ENCODE results near the gene TBC1D2.

Gene TBC1D2

DNA sequence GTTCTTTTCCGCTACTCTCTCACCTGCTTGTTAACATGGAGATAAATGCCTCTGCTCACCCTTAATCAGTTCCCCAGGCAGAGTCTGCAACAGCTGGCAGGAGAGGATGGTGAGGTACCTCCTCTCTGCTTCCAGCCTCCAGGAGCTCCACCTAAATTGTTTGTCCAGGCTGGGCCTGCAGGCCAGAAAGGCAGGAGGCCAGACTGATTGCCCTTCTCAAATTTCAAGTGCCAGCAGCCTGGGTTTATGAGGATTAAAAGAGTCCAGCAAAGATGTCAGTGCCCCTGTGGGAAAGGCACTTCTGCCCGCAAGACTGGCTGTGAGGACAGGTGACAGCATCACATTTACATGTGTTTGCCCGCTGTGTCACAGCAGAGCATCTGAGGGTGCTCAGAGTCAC, 82.8 kb downstream of the TBC1D2 start:
- no peak for DNase-seq

DNA sequence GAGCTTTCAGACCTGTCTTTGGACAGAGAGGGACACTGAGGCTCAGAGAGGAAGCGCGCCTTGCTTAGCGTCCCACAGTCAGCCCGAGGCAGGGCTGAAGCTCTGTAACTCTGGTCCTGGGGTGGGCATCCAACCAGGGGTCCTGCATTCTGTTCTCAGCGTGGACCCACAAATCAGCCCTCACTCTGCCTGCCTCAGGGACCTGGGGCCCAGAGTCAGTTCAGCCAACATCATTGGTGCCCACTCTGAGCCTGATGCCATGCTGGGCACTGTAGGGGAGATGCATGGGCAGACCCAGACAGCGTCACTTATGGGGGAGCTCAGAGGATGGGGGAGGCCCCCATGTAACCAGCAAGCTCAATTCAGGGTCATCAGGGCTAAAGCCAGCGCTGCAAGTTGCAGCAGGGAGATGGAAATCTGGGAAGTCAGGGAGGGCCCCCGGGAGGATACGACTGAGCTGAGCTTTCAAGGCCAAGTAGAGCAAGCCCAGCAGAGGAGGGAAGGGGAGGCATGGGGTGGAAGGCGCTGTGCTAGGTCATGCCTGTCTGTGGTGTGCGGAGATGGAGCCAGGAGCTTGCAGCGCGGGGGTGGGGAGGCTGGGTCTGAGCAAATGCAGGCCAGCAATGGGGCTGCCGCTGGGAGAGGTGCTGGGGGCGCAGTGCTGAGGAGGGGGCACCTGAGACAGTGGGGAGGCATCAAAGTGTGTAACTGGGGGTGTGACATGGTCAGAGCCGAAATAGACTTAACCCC, 84.1 kb downstream of the TBC1D2 start:
- no peak for DNase-seq

DNA sequence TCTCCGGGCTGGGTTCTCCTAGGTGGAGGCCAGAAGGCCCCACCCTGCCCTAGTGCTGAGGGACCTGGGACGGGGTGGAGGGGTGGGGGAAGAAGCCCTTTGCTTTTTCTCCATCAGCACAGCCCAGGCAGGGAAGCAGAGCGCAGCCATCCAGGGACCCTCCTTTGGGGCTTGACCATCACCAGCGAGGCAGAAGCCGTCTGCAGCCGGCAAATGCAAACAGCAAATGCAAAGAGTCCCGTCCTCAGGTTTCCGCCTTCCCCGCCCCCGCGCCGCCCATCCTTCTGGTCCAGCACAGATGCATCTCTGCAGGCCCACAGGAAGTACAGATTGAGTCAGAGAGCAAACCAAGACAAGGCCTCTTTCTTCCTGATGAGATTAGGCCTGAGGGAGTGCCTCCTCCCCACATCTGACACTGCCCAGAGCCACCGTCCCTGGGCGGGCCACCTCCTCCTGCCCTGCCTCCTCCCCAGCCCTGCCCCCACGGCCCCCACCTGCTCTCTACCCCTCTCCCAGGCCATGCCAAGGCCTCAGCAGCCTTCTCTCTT, 86.4 kb downstream of the TBC1D2 start:
- DNase-seq = peak in 1 of 56 donors; percentile 22

DNA sequence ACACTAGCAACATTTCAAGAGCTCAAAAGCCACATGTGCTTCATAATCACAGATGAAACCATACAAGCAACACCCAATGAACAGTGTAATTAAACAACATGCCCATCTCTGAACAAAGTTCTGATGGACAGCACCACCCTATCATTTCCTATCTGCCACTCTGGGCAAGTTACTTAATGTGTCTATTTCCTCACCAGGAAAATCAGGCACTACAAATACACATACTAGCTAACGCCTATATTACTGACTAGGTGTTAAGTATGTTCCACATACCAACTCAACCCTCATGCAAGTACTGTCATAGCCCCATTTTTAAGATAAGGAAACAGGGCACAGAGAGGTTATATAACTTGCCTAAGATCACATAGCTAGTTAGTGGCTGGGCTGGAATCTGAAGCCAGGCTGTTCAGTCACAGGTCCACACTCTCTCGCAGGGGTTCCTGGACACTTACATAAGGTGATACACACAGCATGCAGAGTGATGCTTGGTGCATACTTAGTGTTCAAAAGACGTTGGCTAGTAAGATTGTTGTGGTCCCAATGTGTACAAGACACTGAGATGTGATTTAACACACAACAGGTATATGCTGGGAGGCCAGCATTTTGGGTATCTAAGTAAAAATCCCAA, 87.2 kb downstream of the TBC1D2 start:
- no peak for DNase-seq

DNA sequence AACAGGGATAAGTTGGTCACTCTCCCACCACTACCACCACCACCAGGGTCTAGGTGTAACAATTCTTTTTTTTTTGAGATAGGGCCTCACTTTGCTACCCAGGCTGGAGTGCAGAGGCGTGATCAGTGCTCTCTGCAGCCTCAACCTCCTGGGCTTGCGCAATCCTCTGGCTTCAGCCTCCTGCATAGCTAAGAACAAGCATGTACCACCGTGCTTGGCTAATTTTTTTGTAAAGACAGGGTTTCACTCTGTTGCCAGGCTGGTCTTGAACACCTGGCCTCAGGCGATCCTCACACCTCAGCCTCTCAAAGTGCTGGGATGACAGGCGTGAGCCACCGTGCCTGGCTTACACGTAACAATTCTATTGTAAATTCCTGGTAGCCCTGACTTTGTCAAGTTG, 90.5 kb downstream of the TBC1D2 start:
- no peak for DNase-seq

DNA sequence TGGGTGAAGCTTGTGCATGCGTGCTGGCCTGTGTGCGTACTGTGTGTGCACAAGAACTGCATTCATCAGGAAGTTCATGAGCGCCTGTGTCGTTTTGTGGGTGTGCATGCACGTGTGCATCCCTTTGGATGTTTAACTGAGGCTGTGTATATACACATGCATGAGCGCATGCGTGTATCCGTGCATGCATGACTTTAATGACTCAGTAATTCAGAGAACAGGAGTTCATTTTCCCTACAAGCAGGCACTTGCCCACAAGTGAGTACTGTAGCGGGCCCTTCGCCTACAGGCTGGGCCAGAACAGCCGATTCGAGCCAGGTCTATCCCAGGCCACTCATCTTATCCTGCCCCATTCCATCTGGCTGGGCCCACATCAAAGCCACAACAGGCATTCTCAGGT, 92.8 kb downstream of the TBC1D2 start:
- DNase-seq = no peak

DNA sequence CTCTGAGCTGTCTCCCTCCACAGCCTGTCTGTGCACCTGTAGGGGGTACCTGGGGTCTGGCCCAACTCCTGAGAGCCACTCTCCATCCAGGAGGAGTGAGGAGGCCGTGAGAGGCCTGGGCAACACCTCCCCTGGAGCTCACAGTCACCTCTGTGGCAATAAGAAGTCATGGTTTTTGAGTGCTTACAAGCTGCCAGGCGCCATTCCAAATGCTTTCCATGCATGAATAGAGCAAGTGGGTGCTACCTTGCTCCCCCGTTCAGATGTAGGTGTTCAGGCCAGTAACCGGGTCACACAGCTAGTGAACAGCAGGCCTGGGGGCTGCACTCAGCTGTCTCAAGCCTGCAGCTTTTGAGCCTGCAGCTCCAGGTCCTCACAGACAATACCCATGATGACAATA, 93.6 kb downstream of the TBC1D2 start:
- DNase-seq = no peak

DNA sequence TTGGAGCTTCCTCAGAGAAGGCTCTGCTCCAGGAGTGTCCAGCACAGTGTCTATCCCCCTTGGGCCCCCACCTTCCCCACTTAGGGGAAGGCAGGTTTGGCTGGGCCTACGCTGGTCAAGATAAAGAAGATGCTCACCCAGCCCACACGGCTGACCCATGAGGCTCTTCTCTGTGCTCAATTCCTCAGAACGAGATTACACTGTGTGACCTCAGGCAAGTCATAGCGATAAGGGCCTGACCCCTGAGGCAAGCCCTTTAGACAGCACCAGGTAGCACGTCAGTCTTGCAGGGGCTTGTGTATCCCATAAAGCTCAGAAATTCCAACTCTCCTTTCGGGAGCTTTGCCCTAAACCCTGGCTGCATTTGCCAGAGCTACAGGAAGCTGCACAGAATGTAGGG, 95.7 kb downstream of the TBC1D2 start:
- DNase-seq = no peak

DNA sequence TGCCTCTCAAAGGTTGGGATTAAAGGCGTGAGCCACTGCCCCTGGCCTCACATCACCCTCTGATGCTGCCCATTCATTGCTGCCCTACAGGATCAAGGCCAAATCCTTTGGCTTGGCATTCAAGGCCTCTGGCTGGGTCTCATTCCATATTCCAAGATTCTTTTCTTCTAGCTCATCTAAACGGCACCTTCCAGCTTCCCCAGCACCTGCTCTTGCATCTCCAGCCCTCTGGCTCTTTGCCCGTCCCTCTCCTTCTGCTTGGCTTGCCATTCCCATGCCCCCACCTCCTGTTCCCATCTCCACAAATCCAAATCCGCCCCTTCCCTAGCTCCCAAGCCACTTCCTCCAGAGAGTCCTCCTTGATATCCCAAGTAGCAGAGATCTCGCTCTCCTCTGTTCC, 96.1 kb downstream of the TBC1D2 start:
- no peak for DNase-seq

DNA sequence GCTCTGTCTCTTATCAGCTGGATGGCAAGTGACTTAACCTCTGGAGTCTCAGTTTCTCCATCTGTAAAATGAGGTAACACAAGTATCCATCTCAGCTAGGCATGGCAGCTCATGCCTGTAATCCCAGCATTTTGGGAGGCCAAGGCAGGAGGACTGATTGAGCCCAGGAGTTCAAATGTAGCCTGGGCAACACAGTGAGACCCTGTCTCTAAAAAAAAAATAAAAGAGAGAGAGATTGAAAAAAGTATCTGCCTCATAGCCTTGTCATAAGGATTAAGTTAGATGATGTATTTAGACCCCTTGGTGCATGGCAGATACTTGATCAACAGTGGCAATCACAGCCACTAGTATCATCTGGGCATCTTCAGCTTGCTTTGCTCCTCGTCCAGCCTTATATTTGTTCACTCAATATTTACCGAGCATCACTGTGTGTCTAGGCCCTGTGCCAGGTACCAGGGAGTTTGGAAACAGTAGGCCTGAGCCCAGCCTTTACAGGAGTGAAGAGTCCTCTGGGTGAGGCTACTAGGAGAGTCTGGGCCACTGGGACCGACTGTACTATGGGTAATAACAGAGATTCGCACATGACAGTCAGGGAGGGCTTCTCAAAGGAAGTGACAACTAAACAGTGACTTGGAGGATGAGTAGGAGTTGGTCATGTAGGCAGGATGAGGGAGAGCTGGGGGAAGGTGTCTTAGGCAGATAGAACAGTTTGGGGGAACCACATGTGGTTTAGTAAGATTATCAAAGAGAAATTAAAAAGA, 97.2 kb downstream of the TBC1D2 start:
- DNase-seq = no peak

DNA sequence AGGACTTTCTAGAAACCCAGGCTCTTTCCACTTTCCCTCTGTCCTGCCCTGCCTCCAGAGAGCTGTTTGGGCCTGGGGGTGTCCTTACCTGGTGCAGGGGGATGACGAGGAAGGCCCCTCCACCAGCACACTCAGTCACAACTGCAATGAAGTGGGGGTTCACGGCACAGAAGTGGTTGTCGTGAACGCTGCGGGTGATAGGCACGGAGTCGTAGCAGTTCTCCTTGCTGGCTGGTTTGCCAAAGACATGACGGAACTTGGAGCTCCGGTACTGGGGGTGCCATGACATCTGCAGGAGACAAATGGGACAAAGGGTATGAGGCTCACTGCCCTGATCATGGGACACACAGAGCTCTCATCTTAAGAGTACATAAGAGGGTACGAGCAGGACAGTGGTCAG, 98.1 kb downstream of the TBC1D2 start:
- no peak for DNase-seq

DNA sequence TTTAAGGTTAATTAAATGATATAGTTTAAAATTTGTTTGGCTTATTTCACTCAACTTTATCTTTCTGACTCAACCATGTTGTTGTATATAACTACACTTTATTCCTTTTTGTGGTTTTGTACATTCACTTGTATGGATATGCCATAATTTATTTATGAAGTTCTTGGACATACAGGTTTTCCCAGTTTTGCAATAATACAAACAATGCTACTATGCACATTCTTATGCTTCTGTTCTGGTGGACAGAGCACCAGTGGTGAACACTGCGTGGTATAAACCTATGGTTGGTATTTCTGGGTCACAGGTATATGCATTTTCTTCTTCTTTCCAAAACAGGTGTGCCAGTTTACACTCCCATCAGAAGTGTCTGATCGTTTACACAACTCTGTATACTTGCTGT, 100.8 kb downstream of the TBC1D2 start:
- DNase-seq = no peak

DNA sequence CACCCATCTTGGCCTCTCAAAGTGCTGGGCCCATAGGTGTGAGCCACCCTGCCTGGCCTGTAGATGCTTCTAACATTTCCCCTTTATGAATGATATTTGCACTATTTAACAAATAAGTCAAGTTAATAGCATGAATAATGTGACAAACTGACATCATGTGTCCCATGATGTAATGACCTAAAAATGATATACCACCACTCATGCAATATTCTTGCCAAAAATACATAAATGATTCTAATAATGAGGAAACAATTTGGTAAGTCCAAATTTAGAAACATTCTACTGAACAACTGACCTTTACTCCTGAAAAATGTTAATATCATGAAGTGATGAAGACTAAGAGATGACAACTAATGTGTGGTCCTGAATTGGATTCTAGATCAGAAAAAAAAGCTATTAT, 102.9 kb downstream of the TBC1D2 start:
- no peak for DNase-seq

DNA sequence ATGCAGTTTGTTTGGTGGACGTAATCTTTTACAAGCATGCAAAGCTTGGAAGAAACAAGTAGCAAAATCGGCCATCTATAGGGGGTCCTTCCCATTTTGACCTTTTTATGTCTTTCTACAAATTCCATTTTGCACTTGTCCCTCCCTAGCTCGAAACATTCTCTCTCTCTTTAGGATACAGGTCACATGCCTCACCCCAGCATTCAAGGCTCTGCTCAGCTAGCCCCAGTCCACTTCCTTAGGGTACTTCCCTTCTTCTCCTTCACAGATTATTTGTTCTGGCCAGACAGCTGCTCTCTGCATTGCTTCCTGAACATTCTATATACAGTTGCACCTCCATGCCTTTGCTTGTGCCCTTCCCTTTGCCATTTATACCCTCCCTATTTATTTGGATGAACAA, 104.7 kb downstream of the TBC1D2 start:
- DNase-seq = no peak

DNA sequence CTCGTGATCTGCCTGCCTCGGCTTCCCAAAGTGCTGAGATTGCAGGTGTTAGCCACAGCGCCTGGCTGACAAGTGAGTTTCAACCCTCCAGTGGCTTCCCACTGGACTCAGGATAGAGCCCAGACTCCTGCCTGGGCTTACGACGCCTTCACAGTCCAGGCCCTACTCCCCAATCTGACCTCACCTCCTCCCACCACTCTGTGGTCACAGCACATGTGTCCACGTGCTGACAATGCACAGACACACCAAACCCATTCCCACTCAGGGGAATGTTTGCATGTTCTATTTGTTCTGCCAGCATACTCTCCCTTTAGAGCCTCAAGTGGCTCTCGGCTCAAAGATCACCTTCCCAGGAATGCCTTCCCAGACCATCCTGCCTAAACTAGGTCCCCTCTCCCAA, 105.3 kb downstream of the TBC1D2 start:
- no peak for DNase-seq

DNA sequence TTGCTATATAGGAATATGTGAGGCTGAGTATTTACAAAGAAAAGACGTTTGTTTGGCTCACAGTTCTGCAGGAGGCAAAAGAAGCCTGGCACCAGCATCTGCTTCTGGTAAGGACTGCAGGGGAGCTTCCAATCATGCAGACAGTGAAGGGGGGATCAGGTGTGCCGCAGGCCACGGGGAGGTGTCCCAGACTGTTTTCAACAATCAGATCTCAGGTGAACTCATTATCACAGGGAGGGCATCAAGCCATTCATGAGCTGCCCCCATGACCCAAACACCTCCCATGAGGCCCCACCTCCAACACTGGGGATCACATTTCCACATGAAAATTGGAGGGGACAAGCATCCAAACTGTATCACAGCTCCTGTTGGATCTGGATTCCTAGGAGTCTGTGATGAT, 106.0 kb downstream of the TBC1D2 start:
- DNase-seq = no peak

Measured in nucleus accumbens (tissue), 56 donors.